Central memory CD8-positive, alpha-beta T cell (primary cell): ENCODE results near the gene TBX4.

Experiments used
- ATAC-seq: fragments of 150-1000 bp; cut with Tn5 transposase; replicated peaks from 2 replicates; pipeline ENCODE4 v1.10.0; 2022; ENCODE audit warnings: mild to moderate bottlenecking, moderate FRiP score, moderate number of reproducible peaks; ENCODE audit not compliant: poor library complexity, severe bottlenecking; ENCODE audit errors: extremely low read depth
- DNase-seq, 2 donors: peaks; one replicate each; pipeline ENCODE4 v3.0.0; 2021; ENCODE audit warnings: low spot score in 2 of 2
- H3K27ac Mint-ChIP-seq: one replicate; pipeline ENCODE4 v1.8.0; 2022; ENCODE audit warnings: low read depth, mild to moderate bottlenecking, moderate library complexity, mixed read lengths
- H3K27me3 Mint-ChIP-seq: one replicate; pipeline ENCODE4 v1.8.0; 2022; ENCODE audit warnings: mixed read lengths
- H3K36me3 Mint-ChIP-seq: one replicate; pipeline ENCODE4 v1.8.0; 2022; ENCODE audit warnings: mild to moderate bottlenecking, moderate library complexity, mixed read lengths; ENCODE audit not compliant: insufficient read depth
- H3K4me1 Mint-ChIP-seq: one replicate; pipeline ENCODE4 v1.8.0; 2022; ENCODE audit warnings: mixed read lengths
- H3K4me3 Mint-ChIP-seq: one replicate; pipeline ENCODE4 v1.8.0; 2022; ENCODE audit warnings: mild to moderate bottlenecking, moderate library complexity, mixed read lengths
- H3K9me3 Mint-ChIP-seq: one replicate; pipeline ENCODE4 v1.8.0; 2022; ENCODE audit warnings: mixed read lengths

Gene TBX4

GRCh38 chr17:61416211-61416539 lies 36.0 kb upstream of the TBX4 start:
- H3K9me3 Mint-ChIP-seq, result no peaks in the 10 kb centered on the region
- peaks cover 7% of the 10 kb centered on the region for H3K36me3 Mint-ChIP-seq
- H3K27me3 Mint-ChIP-seq, result peaks cover 26% of the 10 kb centered on the region
- no peak overlapping the region for H3K4me3 Mint-ChIP-seq
- ATAC-seq, result no peak
- no peaks in the 10 kb centered on the region for H3K4me1 Mint-ChIP-seq
- no peak for DNase-seq
- H3K27ac Mint-ChIP-seq, result peak overlapping the region; percentile 29

- no peak overlapping the region for H3K4me3 Mint-ChIP-seq
- no peaks in the 10 kb centered on the region for H3K9me3 Mint-ChIP-seq
- peaks cover 7% of the 10 kb centered on the region for H3K36me3 Mint-ChIP-seq
- peak overlapping the region; percentile 29 for H3K27ac Mint-ChIP-seq
- ATAC-seq, result no peak
- H3K4me1 Mint-ChIP-seq, result no peaks in the 10 kb centered on the region
- DNase-seq, result peak in 1 of 2 donors; percentile 29
- H3K27me3 Mint-ChIP-seq, result peaks cover 32% of the 10 kb centered on the region
Measured at GRCh38 chr17:61416540-61417363, 35.5 kb upstream of the TBX4 start.

GRCh38 chr17:61418449-61418848 lies 33.8 kb upstream of the TBX4 start:
- Mint-ChIP-seq H3K36me3 (peaks cover 5% of the 10 kb centered on the region), H3K27me3 (peaks cover 49% of the 10 kb centered on the region), H3K4me1 (no peaks in the 10 kb centered on the region), H3K9me3 (no peaks in the 10 kb centered on the region), H3K27ac (no peak overlapping the region), H3K4me3 (no peak overlapping the region)
- ATAC-seq (no peak), DNase-seq (no peak)

- ATAC-seq, result no peak
- DNase-seq, result no peak
- H3K27me3 Mint-ChIP-seq, result peaks cover 58% of the 10 kb centered on the region
Measured at GRCh38 chr17:61419496-61420046, 32.7 kb upstream of the TBX4 start.

GRCh38 chr17:61420052-61420451 lies 32.2 kb upstream of the TBX4 start:
- Mint-ChIP-seq H3K36me3 (peaks cover 4% of the 10 kb centered on the region), H3K27me3 (peaks cover 60% of the 10 kb centered on the region), H3K27ac (no peak overlapping the region), H3K9me3 (no peaks in the 10 kb centered on the region), H3K4me1 (no peaks in the 10 kb centered on the region), H3K4me3 (no peak overlapping the region)
- DNase-seq (no peak), ATAC-seq (no peak)

More at GRCh38 chr17:61419496-61420046, 32.7 kb upstream of the TBX4 start:
- H3K36me3 Mint-ChIP-seq, result peaks cover 4% of the 10 kb centered on the region
- H3K27ac Mint-ChIP-seq, result no peak overlapping the region
- no peaks in the 10 kb centered on the region for H3K4me1 Mint-ChIP-seq
- no peaks in the 10 kb centered on the region for H3K9me3 Mint-ChIP-seq
- H3K4me3 Mint-ChIP-seq, result no peak overlapping the region

- Mint-ChIP-seq H3K36me3 (peaks cover 4% of the 10 kb centered on the region), H3K4me1 (no peaks in the 10 kb centered on the region), H3K4me3 (no peak overlapping the region), H3K9me3 (no peaks in the 10 kb centered on the region), H3K27ac (no peak overlapping the region), H3K27me3 (peaks cover 67% of the 10 kb centered on the region)
- DNase-seq (no peak), ATAC-seq (no peak)
Measured at GRCh38 chr17:61420745-61421398, 31.4 kb upstream of the TBX4 start.

- Mint-ChIP-seq H3K27ac (no peak overlapping the region), H3K36me3 (peaks cover 4% of the 10 kb centered on the region), H3K4me1 (no peaks in the 10 kb centered on the region), H3K27me3 (peaks cover 70% of the 10 kb centered on the region), H3K4me3 (no peak overlapping the region), H3K9me3 (no peaks in the 10 kb centered on the region)
- no peak for DNase-seq
- ATAC-seq, result no peak
Measured at GRCh38 chr17:61421460-61421859, 30.8 kb upstream of the TBX4 start.

- peaks cover 70% of the 10 kb centered on the region for H3K27me3 Mint-ChIP-seq
- H3K4me3 Mint-ChIP-seq, result no peak overlapping the region
- no peak overlapping the region for H3K27ac Mint-ChIP-seq
- DNase-seq, result no peak
- ATAC-seq, result no peak
- H3K9me3 Mint-ChIP-seq, result no peaks in the 10 kb centered on the region
- H3K4me1 Mint-ChIP-seq, result no peaks in the 10 kb centered on the region
- peaks cover 1% of the 10 kb centered on the region for H3K36me3 Mint-ChIP-seq
Measured at GRCh38 chr17:61422116-61422799, 30.0 kb upstream of the TBX4 start.

GRCh38 chr17:61422869-61423268 lies 29.4 kb upstream of the TBX4 start:
- no peaks in the 10 kb centered on the region for H3K9me3 Mint-ChIP-seq
- H3K36me3 Mint-ChIP-seq, result peaks cover 1% of the 10 kb centered on the region
- no peak for ATAC-seq
- no peaks in the 10 kb centered on the region for H3K4me1 Mint-ChIP-seq
- no peak overlapping the region for H3K4me3 Mint-ChIP-seq
- H3K27me3 Mint-ChIP-seq, result peaks cover 70% of the 10 kb centered on the region
- H3K27ac Mint-ChIP-seq, result no peak overlapping the region
- DNase-seq, result no peak

- Mint-ChIP-seq H3K27ac (no peak overlapping the region), H3K36me3 (peaks cover 1% of the 10 kb centered on the region), H3K4me3 (no peak overlapping the region), H3K4me1 (no peaks in the 10 kb centered on the region), H3K27me3 (peaks cover 64% of the 10 kb centered on the region), H3K9me3 (no peaks in the 10 kb centered on the region)
- ATAC-seq (no peak), DNase-seq (no peak)
Measured at GRCh38 chr17:61423967-61424649, 28.1 kb upstream of the TBX4 start.

- H3K9me3 Mint-ChIP-seq, result no peaks in the 10 kb centered on the region
- H3K4me3 Mint-ChIP-seq, result no peak overlapping the region
- peaks cover 47% of the 10 kb centered on the region for H3K27me3 Mint-ChIP-seq
- no peaks in the 10 kb centered on the region for H3K4me1 Mint-ChIP-seq
- peaks cover 2% of the 10 kb centered on the region for H3K36me3 Mint-ChIP-seq
- no peak overlapping the region for H3K27ac Mint-ChIP-seq
- no peak for ATAC-seq
- DNase-seq, result no peak
Measured at GRCh38 chr17:61425682-61426481, 26.3 kb upstream of the TBX4 start.
